ENCODE results near the gene NUCB2. TPM values are rescaled to one million over a fixed set of nuclear protein-coding genes. Genes with fewer than 3 reads are reported as not detected.
"Not testable (repeated sequence)": the region's sequence is repeated elsewhere in the genome, so short reads cannot be mapped to it uniquely, and the experiment has no call there.

The NUCB2 gene
- total RNA-seq = 10 to 100 TPM; 39.4 to 43.5 TPM

DNA sequence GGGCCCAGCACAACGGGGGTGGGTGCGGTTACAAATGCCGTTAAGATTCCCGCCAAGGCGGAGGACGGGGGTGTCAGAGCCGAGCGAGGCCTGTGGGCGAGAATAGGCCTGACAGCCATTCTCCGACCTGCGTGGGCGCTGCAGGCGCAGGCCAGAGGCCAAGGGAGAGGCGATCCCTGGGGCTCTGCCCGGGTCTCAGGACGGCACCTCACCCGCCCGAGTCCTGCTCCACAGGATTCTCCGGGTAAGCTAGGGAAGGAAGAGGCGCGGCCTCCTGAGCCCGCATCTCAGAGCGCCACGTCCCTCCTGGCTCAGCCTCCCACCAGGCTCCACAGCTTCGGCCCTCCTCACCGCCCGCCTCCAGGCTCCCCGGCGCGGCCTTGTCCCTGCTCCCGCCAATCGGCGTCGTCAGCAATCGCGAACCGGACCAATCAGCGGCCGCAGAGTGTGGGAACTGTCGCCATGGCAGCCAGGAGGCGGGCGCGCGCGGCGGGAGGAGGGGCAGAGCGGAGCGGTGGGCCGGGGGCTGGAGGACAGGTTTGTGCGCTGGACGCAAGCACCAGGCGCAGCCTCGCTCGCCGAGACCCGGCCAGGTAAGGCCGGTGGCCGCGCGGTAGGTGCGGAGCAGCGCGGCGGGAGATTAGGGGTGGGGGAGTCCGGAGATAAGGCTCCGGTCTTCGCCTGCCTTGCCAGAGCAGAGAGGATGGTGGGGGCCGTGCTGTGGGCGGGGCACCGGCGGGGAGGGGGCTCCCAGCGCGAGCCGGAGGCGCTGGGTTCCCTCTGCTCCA, at the start of gene NUCB2:
NUCB2 (plus strand) TSS at position 504 of the 788 bp plus-strand sequence. CDS start 18,585 bp downstream, outside the sequence.
- ChIA-PET POLR2A (interaction anchor here (0.9 to 1.4 kb wide), 4 partner anchors 20 to 199 kb away, joined by 3 to 4 read pairs (median 3); partner anchors contain the start of gene RPS13), CTCF (interaction anchor here (1.1 to 1.8 kb wide), 3 partner anchors 9 to 12 kb away, joined by 3 to 5 read pairs (median 4); no protein-coding TSS in a partner anchor)

DNA sequence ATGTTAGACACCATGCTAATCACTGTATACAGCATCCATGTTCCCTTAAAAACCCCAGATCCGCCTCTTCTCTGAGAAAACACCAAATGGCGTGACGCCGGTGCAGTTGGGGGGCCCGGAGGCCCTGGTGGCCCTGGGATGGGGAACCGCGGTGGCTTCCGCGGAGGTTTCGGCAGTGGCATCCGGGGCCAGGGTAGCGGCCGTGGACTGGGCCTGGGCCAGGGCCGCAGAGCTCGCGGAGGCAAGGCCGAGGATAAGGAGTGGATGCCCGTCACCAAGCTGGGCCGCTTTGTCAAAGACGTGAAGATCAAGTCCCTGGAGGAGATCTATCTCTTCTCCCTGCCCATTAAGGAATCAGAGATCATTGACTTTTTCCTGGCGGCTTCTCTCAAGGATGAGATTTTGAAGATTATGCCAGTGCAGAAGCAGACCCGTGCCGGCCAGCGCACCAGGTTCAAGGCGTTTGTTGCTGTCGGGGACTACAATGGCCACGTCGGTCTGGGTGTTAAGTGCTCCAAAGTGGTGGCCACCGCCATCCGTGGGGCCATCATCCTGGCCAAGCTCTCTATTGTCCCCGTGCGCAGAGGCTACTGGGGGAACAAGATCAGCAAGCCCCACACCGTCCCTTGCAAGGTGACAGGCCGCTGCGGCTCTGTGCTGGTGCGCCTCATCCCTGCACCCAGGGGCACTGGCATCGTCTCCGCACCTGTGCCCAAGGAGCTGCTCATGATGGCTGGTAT, 48.2 kb upstream of the NUCB2 start:
- POLR2A ChIA-PET = not testable (repeated sequence)
- CTCF ChIA-PET = interaction anchor here (0.6 to 2.5 kb wide), 3 partner anchors 25 to 156 kb away, joined by 3 to 13 read pairs (median 4); no protein-coding TSS in a partner anchor

DNA sequence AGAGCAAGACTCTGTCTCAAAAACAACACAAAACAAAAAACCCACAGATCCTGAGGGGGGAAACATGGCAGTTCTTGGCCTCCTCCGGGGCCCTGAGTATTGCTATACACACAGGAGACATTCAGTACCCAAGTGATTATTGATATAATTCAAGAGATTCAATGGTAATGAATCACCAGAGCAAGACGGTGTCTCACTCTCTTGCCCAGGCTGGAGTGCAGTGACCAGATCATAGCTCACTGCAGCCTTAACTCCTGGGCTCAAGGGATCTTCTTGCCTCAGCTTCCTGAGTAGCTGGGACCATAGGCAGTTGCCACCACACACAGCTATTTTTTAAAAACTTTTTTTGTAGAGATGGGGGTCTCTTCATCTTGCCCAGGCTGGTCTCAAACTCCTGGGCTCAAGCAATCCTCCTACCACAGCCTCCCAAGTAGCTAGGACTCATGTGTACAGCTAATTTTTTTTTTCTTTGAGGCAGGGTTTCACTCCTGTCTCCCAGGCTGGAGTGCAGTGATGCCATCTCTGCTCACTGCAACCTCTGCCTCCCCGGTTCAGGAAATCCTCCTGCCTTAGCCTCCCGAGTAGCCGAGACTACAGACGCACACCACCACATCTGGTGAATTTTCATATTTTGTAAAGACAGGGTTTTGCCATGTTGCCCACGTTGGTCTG, 46.9 kb upstream of the NUCB2 start:
- CTCF ChIA-PET = interaction anchor here (0.6 to 2.5 kb wide), 26 partner anchors 7 to 463 kb away, joined by 3 to 13 read pairs (median 4); no protein-coding TSS in a partner anchor
- POLR2A ChIA-PET = no interaction called here

DNA sequence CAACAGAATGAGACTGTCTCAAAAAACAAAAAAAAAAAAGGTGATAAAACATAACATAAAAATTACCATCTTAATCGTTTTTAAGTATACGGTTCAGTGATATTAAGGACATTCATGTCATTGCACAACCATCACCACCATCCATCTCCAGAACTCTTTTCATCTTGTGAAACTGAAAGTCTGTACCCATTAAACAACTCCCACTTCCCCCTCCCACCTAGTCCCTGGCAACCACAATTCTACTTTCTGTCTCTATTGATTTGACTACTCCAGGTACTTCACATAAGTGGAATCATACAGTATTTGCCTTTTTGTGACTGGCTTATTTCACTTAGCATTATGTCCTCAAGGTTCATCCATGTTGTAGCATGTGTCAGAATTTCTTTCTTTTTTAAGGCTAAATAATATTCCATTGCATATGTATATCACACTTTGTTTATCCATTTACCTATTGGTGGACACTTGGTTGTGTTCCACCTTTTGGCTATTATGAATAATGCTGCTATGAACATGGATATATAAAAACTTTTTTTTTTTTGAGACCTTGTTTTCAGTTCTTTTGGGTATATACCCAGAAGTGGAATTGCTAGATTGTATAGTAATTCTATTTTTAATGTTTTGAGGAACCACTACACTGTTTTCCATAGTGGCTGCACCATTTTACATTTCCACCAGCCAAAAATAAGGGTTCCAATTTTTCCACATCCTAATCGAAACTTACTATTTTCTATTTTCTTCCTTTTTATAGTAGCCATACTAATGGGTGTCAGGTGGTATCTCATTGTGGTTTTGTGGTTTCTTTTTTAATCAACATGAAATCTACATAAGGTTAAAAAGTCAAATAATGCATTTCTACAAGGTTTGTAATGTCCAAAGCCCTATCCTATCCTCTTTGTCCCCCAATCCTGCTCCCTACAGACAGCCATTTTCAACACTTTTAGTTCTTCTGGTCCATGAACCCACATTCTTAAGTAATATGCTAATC, 45.4 kb upstream of the NUCB2 start:
- ChIA-PET CTCF (interaction anchor here (1.1 to 2.5 kb wide), 12 partner anchors 9 to 297 kb away, joined by 3 to 13 read pairs (median 5); no protein-coding TSS in a partner anchor), POLR2A (no interaction called here)

GRCh38 chr11:17233101-17233500, 43.4 kb upstream of the NUCB2 start:
- CTCF ChIA-PET = interaction anchor here (1.0 to 1.3 kb wide), 3 partner anchors 10 to 151 kb away, joined by 3 to 4 read pairs (median 3); no protein-coding TSS in a partner anchor
- POLR2A ChIA-PET = no interaction called here

DNA sequence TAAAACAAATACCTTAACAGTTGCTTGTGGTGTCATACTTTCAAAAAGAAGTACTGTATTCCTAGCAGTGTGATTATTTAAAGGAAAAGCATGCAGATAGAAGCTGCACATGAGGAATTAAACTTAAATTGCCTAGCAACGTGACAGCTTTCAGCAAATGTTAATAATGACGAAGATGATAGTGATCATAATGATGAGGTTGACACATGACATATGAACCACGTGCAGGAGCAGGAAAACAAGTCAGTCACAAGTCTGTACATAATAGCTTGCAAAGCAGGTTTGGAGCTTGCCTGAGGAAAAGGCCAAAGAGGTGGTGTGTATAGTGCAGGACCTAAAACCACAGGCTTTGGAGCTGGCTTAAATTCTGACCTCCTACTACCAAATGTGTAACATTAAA, 38.2 kb upstream of the NUCB2 start:
- CTCF ChIA-PET = no interaction called here
- POLR2A ChIA-PET = no interaction called here

DNA sequence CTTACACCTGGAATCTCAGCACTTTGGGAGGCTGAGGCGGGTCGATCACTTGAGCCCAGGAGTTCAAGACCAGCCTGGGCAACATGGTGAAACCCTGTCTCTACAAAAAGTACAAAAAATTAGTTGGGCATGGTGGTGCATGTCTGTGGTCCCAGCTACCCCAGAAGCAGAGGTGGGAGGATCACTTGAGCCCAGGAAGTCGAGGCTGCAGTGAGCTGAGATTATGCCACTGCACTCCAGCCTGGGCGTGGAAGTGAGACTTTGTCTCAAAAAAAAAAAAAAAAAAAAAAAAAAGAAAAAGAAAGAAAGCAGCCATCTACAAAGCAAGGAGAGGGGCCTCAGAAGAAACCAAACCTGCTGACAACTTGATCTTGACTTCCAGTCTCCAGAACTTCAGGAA, 36.6 kb upstream of the NUCB2 start:
- CTCF ChIA-PET, POLR2A ChIA-PET: not testable (repeated sequence)

DNA sequence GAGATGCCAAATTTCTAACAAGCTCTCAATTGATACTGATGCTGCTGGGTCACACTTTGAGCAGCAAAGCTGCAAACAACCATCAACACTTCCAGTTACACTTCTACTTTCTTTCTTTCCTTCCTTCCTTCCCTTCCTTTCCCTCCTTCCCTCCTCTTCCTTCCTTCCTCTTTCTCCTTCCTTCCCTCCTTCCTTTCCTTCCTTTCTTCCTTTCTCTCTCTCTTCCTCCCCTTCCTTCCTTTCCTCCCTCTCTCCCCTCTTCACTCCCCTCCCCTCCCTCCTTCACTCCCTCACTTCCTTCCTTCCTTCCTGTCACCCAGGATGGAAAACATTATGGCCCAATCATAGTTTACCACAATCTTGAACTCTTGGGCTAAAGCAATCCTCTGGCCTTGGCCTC, 35.8 kb upstream of the NUCB2 start:
- ChIA-PET POLR2A (no interaction called here), CTCF (no interaction called here)

GRCh38 chr11:17242954-17243353, 33.6 kb upstream of the NUCB2 start:
- CTCF ChIA-PET = interaction anchor here (0.7 to 1.1 kb wide), 2 partner anchors 10 to 54 kb away, joined by 3 read pairs; no protein-coding TSS in a partner anchor
- POLR2A ChIA-PET = not testable (repeated sequence)

GRCh38 chr11:17244046-17244445, 32.5 kb upstream of the NUCB2 start:
- POLR2A ChIA-PET = no interaction called here
- CTCF ChIA-PET = interaction anchor here (0.7 to 1.1 kb wide), 2 partner anchors 11 to 53 kb away, joined by 3 read pairs; no protein-coding TSS in a partner anchor

GRCh38 chr11:17250561-17251350, 25.8 kb upstream of the NUCB2 start:
- POLR2A ChIA-PET = no interaction called here

DNA sequence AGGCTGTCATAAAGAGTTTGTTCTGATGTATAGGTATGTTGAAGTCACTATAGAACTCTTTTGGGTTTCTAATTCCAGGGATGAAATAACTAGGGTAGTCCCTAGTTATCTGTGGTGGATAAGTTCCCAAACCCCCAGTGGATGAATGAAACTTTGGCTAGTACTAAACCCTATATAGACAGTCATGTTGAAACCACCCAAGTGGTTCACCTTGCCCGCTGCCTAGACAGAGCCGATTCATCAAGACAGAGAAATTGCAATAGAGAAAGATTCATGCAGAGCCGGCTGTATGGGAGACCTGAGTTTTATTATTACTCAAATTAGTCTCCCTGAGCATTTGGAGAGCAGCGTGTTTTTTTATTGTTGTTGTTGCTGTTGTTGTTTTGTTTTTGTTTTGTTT, 23.8 kb upstream of the NUCB2 start:
- CTCF ChIA-PET = no interaction called here
- POLR2A ChIA-PET = no interaction called here

More at GRCh38 chr11:17250561-17251350, 25.8 kb upstream of the NUCB2 start:
- CTCF ChIA-PET = interaction anchor here (0.8 kb wide), 1 partner anchor 21 kb away, joined by 3 read pairs; no protein-coding TSS in a partner anchor

GRCh38 chr11:17256512-17256911, 20.0 kb upstream of the NUCB2 start:
- CTCF ChIA-PET = interaction anchor here (0.6 to 1.3 kb wide), 3 partner anchors 8 to 1027 kb away, joined by 3 to 4 read pairs (median 4); no protein-coding TSS in a partner anchor
- POLR2A ChIA-PET = no interaction called here

DNA sequence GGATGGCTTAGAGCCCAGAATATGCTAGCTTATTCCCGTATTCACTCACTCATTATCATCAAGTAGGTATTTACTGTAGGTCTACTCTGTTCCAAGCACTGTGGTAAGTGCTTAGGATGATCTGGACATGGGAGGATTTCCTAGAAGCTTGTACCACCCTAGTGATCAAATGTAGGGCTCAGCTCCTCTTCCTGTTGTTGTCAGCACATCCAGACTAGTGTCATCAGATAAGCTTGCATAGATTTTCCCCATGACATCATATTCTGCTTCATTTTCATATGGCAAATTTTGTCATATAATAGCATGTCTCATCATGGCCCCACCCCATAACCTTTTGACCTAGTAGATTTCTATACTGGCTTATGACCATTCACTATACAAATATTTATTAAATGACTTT, 19.3 kb upstream of the NUCB2 start:
- ChIA-PET CTCF (interaction anchor here (1.3 kb wide), 2 partner anchors 9 to 27 kb away, joined by 3 to 4 read pairs; no protein-coding TSS in a partner anchor), POLR2A (no interaction called here)

DNA sequence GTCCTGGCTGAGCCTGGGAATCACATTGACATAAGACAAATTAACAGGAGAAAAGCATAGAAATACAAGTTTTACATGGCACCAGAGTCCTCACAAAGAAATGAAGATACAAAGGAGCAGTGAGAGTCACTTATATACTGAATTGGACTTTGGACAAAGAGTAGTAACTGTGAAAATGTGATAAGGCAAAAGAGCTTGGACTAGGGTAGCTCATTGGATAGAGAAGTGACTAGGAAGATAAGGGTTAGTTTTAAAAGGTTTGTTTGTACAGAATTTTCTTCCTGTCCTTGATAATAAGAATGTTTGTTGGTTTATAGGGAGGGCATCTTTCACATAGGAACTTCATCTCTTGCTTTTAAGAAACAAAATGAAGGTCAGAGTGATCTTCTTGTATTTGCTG, 17.9 kb upstream of the NUCB2 start:
- POLR2A ChIA-PET = no interaction called here
- CTCF ChIA-PET = no interaction called here

DNA sequence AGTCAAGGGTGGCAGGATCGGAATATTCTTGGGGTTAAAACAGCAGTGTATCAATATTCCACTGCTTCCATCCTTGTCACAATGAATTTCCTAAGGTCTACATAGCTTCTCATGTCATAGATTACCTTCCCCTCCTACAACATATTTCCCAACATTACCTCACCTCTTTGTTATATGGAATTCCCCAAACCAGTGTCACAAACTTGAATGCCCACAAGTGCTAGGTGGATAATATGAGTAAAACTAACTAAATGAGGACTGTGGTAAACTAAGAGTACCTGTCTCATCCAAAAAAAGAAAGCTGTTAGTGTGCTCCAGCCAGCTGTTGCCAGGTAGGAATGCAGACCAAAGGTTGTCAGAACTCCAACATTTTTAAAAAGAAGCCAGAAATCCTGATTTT, 17.0 kb upstream of the NUCB2 start:
- CTCF ChIA-PET = no interaction called here
- POLR2A ChIA-PET = no interaction called here

GRCh38 chr11:17260020-17260419, 16.5 kb upstream of the NUCB2 start:
- POLR2A ChIA-PET = no interaction called here
- CTCF ChIA-PET = no interaction called here

GRCh38 chr11:17263769-17264168, 12.8 kb upstream of the NUCB2 start:
- CTCF ChIA-PET = interaction anchor here (0.6 kb wide), 1 partner anchor 804 kb away, joined by 5 read pairs; no protein-coding TSS in a partner anchor

More at GRCh38 chr11:17263769-17264168, 12.8 kb upstream of the NUCB2 start:
- POLR2A ChIA-PET = no interaction called here
